GM21786 (cell line): ENCODE measurements around the gene PCYT2.

Experiments
- ATAC-seq: cut with Tn5 transposase; IDR thresholded peaks from one replicate; pipeline ENCODE4 v1.9.1; 2021; ENCODE audit not compliant: unreplicated experiment

PCYT2 gene

DNA sequence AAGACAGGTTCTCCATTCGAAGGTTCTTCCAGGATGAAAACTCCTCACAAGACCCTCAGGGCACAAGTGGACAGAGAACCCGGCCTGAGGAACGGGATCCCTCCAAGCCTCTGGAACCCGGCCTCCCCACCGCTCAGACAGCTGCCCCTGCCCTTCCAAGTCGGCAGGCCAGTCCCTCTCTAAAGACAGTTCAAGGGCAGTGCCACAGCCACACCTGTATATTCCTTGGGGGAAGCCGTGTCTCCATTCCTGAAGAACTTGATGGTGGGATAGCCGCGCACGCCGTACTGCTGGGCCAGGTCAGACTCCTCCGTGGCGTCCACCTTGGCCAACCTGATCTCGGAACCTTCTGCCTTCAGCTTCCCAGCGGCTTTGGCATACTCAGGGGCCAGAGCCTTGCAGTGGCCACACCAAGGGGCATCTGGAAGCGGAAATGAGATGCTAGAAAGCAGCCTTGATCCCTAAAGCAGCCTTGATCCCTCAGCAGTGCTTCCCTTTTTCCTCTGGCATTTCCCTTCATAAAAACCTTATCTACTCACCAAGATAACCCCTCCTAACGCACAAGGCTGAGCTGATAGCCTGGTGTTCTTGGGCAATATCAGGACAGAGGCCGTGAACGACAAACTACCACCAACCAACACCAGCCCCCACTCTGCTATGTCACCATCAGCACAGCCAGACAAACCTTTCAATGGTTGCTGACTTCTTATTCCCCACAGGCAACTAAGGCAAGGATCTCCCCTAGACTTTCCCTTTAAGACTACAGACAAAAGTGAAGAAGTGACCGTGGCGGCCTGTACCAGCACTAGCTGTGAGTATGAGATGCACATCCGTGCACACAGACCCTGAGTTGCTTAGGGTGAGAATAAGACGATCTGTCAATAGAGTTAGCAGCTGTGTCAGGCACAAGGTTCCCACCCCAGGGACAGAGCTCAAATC lies 52.0 kb downstream of the PCYT2 start:
- no peak for ATAC-seq

DNA sequence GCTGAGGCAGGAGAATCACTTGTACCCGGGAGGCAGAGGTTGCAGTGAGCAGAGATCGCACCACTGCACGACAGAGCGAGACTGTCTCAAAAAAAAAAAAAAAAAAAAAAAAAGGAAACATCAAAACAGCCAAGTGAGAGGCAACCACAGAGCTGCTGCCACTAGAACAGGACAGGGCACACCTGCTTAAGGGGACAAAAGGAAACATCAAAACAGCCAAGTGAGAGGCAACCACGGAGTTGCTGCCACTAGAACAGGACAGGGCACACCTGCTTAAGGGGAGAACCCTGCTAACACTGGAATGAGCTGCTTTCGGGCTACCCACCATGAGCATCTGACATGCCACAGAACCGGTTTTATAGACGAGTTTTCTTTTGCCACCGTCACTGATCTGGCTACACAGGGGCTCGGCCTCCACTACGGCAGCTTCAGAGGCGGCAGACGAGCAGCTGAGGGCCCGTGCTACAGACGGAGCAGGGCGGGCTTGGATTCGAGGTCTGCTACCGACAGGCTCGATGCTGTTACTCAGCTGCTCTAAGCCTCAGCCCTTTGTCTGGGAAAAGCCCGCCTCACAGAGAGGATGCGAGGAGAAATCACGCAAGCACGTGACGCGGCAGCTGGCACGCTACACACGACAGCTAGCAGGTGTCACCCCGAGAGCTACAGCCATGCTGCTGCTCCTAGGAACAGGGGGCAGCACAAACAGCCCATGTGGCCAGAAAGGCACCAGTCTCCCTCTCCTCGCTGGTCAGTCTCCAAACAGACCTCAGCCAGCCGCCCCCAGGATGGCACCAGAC lies 52.8 kb downstream of the PCYT2 start:
- no peak for ATAC-seq

DNA sequence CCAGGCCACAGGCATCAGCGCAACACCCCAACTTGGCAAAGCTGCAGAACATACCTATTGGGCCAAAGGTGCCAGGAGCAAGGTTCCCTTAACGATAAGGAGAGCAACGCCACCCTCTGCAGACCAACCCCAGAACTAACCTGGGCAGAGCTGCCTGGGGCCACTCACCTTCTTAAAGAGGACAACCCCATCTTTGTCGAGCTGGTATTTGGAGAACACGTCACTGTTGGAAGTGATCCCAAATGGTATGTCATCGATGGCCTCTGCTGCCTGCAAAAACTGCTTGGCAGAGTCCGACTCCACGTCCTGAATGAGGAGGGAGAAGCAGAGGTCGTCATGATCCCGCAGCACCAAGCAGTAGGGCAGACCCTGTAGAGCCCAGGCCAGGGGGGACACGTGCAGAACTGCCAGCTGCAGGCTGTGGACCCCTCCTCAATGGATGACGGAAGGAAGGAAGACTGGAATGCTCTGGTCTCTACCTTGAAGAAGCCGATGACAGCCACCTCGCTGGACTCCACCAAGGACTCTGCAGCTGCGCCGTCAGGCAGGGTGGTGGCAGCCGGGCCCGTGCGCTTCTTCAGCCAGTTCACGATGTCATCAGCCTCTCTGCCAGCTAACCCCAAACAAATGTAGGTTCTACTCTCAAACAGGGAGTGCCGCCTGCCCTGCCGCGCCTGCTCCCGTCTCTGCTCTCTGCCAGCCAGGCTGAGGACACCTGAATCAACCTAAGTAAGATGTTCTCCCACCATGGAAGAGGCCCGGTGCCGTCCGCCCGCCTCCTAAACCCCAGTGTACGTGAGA lies 56.0 kb downstream of the PCYT2 start:
- no peak for ATAC-seq

DNA sequence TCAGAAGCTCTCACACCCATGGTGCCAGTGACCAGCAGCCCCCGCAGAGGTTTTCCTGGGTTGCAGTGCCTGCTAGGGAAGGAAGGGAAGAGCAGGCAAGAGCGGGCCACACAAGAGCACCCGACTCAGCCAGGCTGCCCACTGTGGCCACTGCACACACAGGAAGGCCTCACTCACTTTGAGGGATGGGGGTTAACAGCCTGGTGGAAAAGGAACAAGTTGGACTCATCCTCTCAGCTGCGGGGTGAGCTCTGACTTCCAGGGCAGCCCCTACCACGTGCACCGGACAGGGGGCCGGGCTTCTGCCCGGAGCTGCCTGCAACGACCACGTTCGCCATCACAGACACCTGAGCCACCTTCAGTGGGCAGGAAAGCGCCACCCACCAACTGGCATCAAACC lies 59.0 kb downstream of the PCYT2 start:
- ATAC-seq, result no peak

DNA sequence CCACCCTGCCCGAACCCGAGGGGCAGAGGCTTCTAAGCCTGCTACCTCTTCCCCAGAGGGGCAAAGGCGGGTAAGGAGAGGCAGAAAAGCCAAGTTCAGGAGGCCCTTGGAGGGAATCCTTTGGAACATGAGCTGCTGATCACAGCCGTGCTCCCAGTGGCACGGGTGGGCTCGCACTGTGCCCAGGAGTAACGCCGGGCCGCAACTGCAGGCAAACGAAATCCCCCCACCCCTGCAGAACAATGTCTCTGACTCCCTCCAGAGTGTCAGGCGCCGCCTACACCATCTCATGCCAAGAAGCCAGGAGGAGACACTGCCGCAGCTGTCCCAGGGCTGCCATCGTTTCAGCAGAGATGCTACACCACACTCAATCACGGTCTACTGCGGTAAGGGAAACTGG lies 59.8 kb downstream of the PCYT2 start:
- no peak for ATAC-seq
